Measurements from ENCODE around the gene SRGAP3.

The SRGAP3 gene

GRCh38 chr3:9223672-9224071 lies 25.8 kb downstream of the SRGAP3 start:
- DNase-seq = no peak

DNA sequence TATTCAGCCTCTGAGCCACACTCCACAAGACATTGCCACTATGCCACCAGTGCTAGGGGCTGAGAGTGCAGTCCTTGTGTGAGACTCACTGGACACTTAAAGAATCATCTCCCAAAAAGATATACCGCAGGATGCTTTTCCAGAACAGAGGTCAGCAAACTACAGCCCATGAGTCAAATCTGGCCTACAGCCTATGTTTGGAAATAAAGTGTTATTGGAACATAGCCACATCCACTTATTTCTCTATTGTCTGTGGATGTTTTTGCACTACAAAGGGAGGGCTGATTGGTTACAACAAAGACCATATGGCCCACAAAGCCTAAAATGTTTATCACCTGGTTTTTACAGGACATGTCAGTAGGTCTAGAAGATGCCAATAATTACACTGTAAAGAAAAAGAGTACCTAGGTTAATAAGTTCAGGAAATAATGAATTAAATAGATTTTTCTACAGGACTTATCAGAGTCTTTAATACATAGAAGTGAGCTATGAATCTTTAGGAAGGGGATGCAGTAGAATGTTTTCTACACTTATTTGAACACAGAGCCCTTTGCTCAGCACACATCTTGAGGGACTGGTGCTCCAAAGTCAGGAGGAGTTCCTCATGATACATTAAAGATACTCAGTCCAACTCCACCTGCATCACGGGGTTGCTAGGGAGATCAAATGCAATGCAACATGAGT lies 26.3 kb downstream of the SRGAP3 start:
- DNase-seq = no peak

GRCh38 chr3:9222049-9222448 lies 27.4 kb downstream of the SRGAP3 start:
- DNase-seq = no peak

DNA sequence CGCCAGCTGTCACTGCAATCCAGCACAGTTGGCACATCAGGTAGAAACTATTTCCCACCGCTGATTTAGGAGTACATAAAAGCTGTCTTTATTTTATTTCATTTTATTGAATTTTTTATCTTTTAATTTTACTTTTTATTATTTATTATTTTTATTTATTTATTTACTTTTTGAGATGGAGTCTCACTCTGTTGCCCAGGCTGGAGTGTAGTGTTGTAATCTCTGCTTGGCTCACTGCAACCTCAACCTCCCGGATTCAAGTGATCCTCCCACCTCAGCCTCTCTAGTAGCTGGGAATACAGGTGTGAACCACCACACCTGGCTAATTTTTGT lies 31.0 kb downstream of the SRGAP3 start:
- no peak for DNase-seq

GRCh38 chr3:9217784-9218513 lies 31.5 kb downstream of the SRGAP3 start:
- DNase-seq = no peak

GRCh38 chr3:9216736-9217135 lies 32.7 kb downstream of the SRGAP3 start:
- no peak for DNase-seq

DNA sequence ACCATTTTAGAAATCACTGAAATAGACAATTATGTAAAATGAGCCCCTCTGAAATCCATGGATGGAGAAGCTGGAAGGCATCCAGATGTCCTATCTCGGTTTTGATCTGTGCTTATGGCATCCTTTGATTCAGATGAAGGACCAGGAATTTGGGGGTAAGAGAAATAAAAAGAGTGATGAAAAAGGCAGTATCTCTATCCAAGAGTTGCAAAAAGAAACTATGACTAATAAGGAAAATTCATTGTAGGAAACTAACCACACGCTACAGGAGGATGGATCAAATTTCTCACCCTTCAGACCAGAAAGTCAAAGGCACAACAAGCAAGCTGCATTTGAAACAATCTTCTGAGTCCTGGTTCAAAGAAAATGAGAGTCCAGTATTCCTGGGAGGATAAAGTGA lies 34.8 kb downstream of the SRGAP3 start:
- DNase-seq = no peak

DNA sequence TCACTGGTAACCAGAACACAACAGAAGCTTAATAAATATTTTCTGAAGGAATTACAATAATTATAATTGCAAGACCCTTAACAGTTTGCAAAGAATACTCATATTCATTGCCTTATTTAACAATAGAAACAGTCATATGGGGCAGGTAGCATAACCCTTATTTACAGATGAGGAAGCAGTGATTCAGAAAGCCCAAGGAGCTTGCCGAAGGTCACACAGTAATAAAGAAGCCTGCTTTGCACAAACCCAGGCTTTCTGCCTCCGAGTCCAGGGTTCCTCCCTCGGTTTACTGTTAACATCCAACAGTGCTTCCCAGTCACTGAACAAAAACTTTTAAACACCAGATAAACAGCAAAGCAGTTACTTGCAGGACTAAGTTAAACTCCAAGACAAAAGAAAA lies 35.3 kb downstream of the SRGAP3 start:
- no peak for DNase-seq

- no peak for DNase-seq
These were observed 36.3 kb downstream of the SRGAP3 start for GRCh38 chr3:9213019-9213634.

DNA sequence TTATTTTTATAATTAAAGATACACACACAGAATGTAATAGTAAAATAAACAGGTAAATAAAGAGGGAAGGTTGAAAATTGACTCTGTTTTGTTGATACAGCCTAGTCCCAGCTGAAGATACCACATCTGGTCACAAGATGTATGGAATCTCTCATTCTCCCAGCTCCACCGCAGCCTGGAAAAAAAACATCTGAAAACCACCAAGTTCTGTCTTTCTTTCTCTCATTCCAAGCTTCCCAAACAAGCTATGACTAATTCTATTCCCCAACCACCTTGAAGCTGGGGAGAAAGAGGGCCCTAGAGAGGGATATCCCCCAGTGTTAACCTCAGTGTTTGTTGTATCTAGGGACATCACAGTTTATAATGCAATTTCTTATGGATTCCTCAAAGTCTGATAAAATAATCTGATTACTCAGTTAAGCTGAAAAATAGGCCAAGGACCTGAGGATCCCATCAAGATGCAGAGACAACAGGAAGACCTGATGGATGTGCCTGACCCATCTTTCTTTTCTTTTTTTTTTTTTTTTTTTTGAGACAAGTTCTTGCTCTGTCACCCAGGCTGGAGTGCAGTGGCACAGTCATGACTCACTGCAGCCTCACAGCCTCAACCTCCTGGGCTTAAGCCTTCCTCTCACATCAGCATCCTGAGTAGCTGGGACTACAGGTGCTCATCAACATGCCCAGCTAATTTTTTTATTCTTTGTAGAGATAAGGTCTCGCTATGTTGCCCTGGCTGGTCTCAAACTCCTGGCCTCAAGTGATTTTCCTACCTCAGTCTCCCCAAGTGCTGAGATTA lies 38.1 kb downstream of the SRGAP3 start:
- no peak for DNase-seq

DNA sequence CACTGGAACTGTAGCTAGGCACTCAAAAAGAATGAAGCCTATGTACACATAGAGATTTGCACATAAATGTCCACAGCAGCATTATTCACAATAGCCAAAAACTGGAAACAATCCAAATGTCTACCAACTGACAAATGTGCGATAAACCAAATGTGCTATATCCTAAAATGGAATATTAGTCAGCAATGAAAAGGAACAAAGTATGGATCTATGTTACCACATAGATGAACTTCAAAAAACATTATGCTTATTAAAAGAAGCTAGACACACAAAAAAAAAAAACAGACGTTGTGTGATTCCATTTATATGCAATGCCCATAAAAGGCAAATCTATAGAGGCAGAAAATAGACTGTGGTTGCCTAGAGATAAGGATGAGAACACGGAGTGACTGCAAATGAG lies 39.7 kb downstream of the SRGAP3 start:
- no peak for DNase-seq

DNA sequence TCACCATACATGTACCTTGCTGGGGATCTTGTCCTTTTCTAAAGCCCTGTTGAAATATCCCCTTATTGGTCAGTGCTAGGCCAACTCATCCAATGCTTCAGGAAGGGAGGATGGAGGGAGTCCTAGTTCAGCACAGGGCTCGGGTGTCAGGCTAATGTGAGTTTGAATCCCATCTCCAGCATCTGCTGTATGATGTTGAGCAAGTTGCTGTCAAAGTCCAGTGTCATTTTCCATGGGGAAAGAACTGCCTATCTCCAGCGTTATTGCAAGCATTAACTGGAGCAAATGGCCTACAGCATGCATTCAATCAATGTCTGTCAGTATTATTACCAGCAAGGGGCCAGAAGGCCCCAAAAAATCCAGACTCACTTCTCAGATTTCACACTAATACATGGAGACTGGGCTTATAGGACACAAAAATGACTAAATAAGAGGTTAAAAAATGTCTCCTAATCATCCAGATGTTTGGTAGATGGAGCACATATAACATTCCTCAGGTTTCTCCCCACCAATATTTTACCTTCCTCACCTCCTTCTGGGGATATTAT lies 40.8 kb downstream of the SRGAP3 start:
- no peak for DNase-seq

GRCh38 chr3:9207116-9207763 lies 42.2 kb downstream of the SRGAP3 start:
- no peak for DNase-seq

DNA sequence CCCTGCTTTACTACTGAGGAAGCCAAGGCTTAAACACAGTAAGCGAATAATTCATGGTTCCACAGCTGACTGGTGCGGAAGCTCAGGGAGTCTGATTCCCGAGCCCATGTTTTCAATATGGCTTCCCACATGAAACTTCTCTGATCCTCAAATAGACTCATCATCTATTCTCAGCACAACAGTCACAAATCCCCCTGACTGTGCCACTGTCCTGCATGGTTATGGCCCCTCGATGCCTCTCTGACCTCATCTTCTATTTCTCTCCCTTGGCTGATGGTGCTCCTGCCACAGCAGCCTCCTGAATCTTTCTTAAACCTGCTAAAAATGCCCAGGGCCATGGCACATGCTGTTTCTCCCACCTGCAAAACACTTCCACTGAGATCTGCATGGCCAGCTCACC lies 43.2 kb downstream of the SRGAP3 start:
- DNase-seq = no peak

GRCh38 chr3:9205345-9206143 lies 43.9 kb downstream of the SRGAP3 start:
- DNase-seq = no peak

DNA sequence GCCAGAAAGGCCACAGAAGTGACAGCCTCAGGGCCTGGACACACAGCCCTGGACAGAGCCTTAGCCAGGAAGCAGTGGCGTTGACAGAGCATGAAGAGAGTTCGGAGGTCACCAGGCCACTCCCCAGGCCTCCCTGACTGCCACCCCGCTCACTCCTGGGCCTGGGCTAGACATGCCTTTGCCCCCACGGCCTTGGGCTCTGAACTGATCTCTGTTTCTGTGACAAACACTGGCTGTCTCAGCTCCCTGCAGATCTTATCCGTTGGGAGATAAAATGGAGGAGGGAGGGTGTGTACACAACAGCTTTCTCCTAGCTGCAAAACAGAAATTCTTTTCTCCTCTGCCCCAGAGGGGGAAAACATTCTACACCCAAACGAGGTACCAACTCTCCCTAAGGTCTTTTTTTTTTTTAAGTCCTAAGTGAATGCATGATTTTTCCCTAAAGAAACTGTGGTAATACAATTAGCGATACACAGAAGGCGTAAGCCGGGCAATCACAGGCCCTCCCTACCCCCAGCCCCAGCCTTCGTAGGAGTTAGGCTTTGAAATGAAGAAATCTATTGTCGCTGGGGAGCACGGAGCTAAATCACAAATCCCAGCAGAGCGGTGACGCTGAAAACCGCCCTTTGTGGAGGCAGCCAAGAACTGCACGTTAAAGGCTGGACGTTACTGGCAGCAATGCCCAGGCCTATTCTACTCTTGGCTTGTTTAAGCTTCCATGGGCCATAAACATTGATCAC lies 45.0 kb downstream of the SRGAP3 start:
- DNase-seq = no peak

DNA sequence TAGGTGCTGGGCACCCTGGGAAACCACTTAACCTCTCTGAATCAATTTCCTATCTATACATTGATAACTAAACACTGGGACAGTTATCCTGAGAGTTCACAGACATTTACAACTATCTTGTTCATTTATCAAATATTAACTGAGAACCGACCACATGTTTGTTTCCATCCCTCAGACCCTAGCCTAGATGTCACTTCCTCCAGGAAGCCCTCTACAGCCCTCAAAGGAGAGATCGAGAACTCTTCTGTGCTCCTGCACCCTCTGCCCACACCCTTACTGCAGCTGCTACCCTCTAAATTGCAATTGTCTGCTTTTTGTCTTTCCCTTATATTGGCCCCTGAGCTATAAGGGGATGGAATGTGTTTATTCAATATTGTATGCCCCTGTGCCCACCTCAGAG lies 46.1 kb downstream of the SRGAP3 start:
- DNase-seq = no peak

DNA sequence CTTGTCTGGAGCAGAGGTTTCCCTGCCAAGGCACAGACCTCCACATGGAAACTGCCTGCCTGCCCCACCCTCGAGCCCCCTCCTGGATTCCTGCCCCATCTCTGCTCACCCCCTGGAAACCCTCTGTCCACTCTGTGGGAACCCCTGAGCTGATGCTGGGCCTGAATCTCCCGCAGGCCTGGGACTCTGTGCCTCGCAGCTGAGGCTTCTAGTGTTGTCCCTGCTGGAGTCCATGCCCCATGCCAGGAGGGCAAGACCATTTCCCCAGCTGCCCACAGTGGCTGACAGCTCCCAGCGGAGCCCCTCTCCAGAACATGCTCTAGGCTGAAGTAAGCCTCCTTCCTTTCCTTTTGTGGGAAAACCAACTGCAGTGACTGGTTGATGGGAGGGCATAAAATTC lies 46.9 kb downstream of the SRGAP3 start:
- no peak for DNase-seq

DNA sequence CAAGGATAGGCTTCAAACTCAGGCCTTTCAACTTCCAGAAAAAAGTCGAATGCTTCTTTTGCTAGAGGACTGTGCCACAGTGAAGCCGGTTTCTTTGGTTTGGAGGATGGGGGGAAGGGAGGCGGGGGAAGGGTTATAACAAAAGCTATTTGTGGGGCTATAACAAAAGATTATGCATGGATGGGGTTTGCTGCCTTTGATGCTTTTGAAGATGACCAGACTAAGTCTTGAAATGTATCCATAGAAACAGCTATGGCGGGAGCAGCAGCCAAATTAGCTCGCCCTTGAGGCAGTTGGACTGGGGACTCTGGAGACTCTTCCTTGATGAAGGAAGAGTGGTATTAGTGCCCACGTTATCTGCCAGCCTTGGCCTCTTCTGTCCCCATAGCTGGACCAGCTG lies 47.5 kb downstream of the SRGAP3 start:
- no peak for DNase-seq

- DNase-seq = no peak
These were observed 48.2 kb downstream of the SRGAP3 start for GRCh38 chr3:9201266-9201665.

- no peak for DNase-seq
These were observed 49.7 kb downstream of the SRGAP3 start for GRCh38 chr3:9199775-9200174.
